Transverse colon (tissue), 4 donors: ENCODE measurements around the gene PODXL. TPM values are rescaled to one million over a fixed set of nuclear protein-coding genes. Genes with fewer than 3 reads are reported as not detected.

Experiments
- DNase-seq: peaks from one replicate; pipeline ENCODE4 v3.0.0-alpha.2; 2019
- H3K27ac ChIP-seq, 4 donors: fragments of 200-600 bp; sonication (generic); 2 replicates each; pipeline ENCODE4 v1.5.1; 2016 to 2018; ENCODE audit warnings: inconsistent platforms in 4 of 4
- H3K27me3 ChIP-seq: fragments of 200-600 bp; sonication (generic); 2 replicates; pipeline ENCODE4 v1.5.1; 2017; ENCODE audit warnings: inconsistent platforms
- H3K36me3 ChIP-seq, 4 donors: fragments of 200-600 bp; sonication (generic); 2 replicates each; pipeline ENCODE4 v1.5.1; 2017 to 2019; ENCODE audit warnings: inconsistent platforms in 4 of 4
- H3K4me1 ChIP-seq, 4 donors: fragments of 200-600 bp; sonication (generic); 2 replicates each; pipeline ENCODE4 v1.5.1; 2017 to 2020; ENCODE audit warnings: inconsistent platforms in 4 of 4
- H3K4me3 ChIP-seq, 4 donors: fragments of 200-600 bp; sonication (generic); 1 replicate in 1 of 4; 2 replicates in 3 of 4; pipeline versions ENCODE4 v1.5.1 to v1.6.1; 2017 to 2019; ENCODE audit warnings: inconsistent platforms in 4 of 4
- H3K9me3 ChIP-seq, 2 donors: fragments of 200-600 bp; sonication (generic); 2 replicates each; pipeline ENCODE4 v1.5.1; 2017 to 2019; ENCODE audit warnings: inconsistent platforms in 2 of 2
- EP300 ChIP-seq: sonication (generic); formaldehyde crosslinking; IDR thresholded peaks from one replicate; pipeline ENCODE4 v1.6.1; 2017; ENCODE audit warnings: antibody characterized with exemption, low read depth
- POLR2A ChIP-seq: fragments of 450-650 bp; IDR thresholded peaks from one replicate; pipeline ENCODE4 v1.6.1; 2016; ENCODE audit warnings: antibody characterized with exemption, mild to moderate bottlenecking, moderate library complexity
- POLR2AphosphoS5 ChIP-seq, 3 donors: sonication (generic); formaldehyde crosslinking; IDR thresholded peaks; one replicate each; pipeline ENCODE4 v1.6.1; 2016; ENCODE audit warnings: antibody characterized with exemption in 3 of 3
- WGBS, 2 donors: methylation state at CpG; one replicate each; pipeline ENCODE4 v1.1.5; 2018; ENCODE audit warnings: low coverage in 1 of 2; 5-methylcytosine and 5-hydroxymethylcytosine counted together
- in situ Hi-C, 4 donors: fragments of 200-750 bp; cut with MboI; loops; one replicate each; pipeline versions ENCODE4 v1.15.0 to v1.15.1; 2017; ENCODE audit warnings: low sequenced_read_pairs in 3 of 4, low pct_ligation_motif_present in 1 of 4, low pct_unique_long_range_greater_than_20kb in 1 of 4
- intact Hi-C: fragments of 100-400 bp; cut with DNase I; formaldehyde crosslinking; loops from one replicate; pipeline ENCODE4 v1.15.1; 2023; ENCODE audit warnings: low total_unique reads
- total RNA-seq, 4 donors: library from RNA; depleted of rRNA; stranded (reverse); fragments of >200 nt; gene quantifications; one replicate each; pipeline ENCODE4 v1.1.0, GENCODE V29; 2016
- TF ChIP-seq, protein P1 (sequence below), 5 experiments: fragments of 200-600 bp in 3 of 5; fragments of 450-650 bp in 2 of 5; sonication (generic) in 3 of 5; IDR thresholded peaks; 1 replicate in 2 of 5; 2 replicates in 3 of 5; pipeline ENCODE4 v1.5.1; 2016 to 2017; ENCODE audit warnings: antibody characterized with exemption in 5 of 5, inconsistent platforms in 3 of 5, mild to moderate bottlenecking in 2 of 5, moderate library complexity in 1 of 5

PODXL gene
- total RNA-seq, 4 donors from 2014 or later, result 11.7 to 25.8 (median 16.1) TPM

DNA sequence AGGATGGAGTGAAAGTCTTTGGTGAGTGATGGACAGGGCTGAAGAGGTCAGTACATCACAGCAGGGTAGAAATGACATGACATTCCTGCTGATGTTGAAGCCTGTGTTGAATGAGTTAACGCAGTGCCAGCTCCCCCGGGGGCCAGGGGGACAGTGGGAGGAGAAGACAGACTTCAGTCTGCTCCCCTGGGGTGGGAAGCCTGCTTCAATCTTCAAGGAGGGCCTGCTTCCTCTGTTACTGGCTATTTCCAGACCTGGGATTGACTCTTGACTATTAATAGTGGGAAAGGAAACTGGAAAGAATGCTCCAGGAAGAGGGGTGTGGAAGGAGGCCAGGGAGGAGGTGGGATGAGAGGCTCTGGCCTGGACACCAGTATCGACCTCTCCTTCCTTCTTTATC is 27.2 kb downstream of the PODXL start:
- Histone ChIP-seq H3K27ac (peak overlapping the region in 1 of 4 donors; percentile 3), H3K4me1 (peaks cover 0 to 8% (median 3%) of the 10 kb centered on the region in 4 donors), H3K4me3 (no peak overlapping the region), H3K36me3 (no peaks in the 10 kb centered on the region), H3K27me3 (peaks cover 12% of the 10 kb centered on the region), H3K9me3 (no peaks in the 10 kb centered on the region)
- intact Hi-C loops (no loop called here), in situ Hi-C loops (no loop called here)
- TF ChIP-seq EP300, result no peak
- TF ChIP-seq, protein P1, sequence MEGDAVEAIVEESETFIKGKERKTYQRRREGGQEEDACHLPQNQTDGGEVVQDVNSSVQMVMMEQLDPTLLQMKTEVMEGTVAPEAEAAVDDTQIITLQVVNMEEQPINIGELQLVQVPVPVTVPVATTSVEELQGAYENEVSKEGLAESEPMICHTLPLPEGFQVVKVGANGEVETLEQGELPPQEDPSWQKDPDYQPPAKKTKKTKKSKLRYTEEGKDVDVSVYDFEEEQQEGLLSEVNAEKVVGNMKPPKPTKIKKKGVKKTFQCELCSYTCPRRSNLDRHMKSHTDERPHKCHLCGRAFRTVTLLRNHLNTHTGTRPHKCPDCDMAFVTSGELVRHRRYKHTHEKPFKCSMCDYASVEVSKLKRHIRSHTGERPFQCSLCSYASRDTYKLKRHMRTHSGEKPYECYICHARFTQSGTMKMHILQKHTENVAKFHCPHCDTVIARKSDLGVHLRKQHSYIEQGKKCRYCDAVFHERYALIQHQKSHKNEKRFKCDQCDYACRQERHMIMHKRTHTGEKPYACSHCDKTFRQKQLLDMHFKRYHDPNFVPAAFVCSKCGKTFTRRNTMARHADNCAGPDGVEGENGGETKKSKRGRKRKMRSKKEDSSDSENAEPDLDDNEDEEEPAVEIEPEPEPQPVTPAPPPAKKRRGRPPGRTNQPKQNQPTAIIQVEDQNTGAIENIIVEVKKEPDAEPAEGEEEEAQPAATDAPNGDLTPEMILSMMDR (IDR thresholded peaks at IDR 0.05), result no peak
- TF ChIP-seq POLR2AphosphoS5 (IDR thresholded peaks at IDR 0.05), result no peak
- no peak for TF ChIP-seq POLR2A
- DNase-seq, result no peak
- WGBS, 2 donors, result 41 to 54% methylated on average over 3 of the region's 3 CpGs

DNA sequence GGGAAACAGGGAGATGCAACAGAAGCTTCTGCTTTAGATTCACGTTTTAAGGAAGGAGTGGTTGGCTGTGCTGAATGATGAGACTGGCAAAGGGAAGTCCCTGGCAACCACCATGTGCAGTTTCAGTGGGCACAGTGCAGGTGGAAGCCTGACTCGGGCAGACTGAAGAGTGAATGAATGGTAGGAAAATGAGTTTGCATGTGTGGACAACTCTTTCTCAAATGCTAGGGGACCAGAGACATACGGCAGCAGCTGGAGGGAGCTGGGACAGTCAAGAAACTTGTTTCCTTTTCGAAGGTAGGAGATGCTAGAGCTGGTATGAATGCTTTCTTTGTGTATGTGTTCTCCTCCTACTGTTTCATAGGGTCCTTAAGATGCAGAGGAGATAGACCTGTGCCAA is 29.0 kb downstream of the PODXL start:
- no peak for DNase-seq
- peaks cover 12% of the 10 kb centered on the region for H3K27me3 ChIP-seq
- TF ChIP-seq EP300, result no peak
- TF ChIP-seq POLR2AphosphoS5 (IDR thresholded peaks at IDR 0.05), result no peak
- no peak for TF ChIP-seq POLR2A
- TF ChIP-seq, protein P1 (IDR thresholded peaks at IDR 0.05), result no peak
- in situ Hi-C loops, result no loop called here
- H3K36me3 ChIP-seq, result no peaks in the 10 kb centered on the region
- intact Hi-C loops, result no loop called here
- peaks cover 6 to 20% (median 11%) of the 10 kb centered on the region in 4 donors for H3K4me1 ChIP-seq
- no peaks in the 10 kb centered on the region for H3K9me3 ChIP-seq
- no peak overlapping the region for H3K27ac ChIP-seq
- WGBS, 2 donors, result 46 to 51% methylated on average over 2 to 4 of the region's 4 CpGs
- no peak overlapping the region for H3K4me3 ChIP-seq

DNA sequence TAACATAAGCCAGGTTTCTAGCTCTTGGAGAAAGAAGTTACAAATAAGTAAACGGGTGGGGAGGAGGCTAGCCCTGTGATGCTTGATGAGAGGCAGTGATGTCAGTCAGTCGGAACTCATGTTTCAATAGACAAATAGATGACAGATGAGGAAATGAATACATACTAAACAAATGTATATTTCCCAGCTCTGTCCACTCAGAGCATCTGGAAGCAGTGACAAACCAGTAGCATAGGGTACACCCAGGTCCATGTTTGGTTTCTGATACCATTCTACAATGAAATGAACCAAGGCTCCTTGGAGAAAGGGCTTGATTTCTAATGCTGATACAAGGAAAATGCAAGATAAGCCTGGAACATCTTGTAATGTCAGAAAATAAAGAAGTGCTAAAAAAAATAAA is 30.6 kb downstream of the PODXL start:
- intact Hi-C loops (no loop called here), in situ Hi-C loops (no loop called here)
- no peak overlapping the region for H3K4me3 ChIP-seq
- TF ChIP-seq POLR2AphosphoS5 (IDR thresholded peaks at IDR 0.05) (no peak), EP300 (no peak), POLR2A (no peak)
- TF ChIP-seq, protein P1 (IDR thresholded peaks at IDR 0.05), result no peak
- no peak overlapping the region for H3K27ac ChIP-seq
- H3K4me1 ChIP-seq, result peaks cover 10 to 33% (median 22%) of the 10 kb centered on the region in 4 donors
- H3K36me3 ChIP-seq, result no peaks in the 10 kb centered on the region
- peaks cover 12% of the 10 kb centered on the region for H3K27me3 ChIP-seq
- H3K9me3 ChIP-seq, result no peaks in the 10 kb centered on the region
- WGBS, 2 donors, result 50 to 51% methylated on average over 2 of the region's 2 CpGs
- no peak for DNase-seq

DNA sequence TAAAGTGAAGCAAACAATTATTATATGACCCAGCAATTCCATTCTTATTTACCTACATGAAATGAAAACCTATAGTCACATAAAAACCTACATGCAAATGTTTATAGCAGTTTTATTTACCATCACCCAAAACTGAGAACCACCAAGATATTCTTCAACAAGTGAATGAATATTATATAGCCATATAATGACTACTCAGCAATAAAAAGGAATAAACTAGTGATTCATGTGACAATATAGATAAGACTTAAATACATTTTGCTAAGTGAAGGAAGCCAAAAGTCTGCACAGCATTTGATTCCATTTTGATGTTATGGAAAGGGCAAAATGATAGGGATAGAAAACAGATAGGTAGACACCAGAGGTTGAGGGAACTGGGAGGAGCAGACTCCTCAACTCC is 31.7 kb downstream of the PODXL start:
- Histone ChIP-seq H3K9me3 (no peaks in the 10 kb centered on the region), H3K27ac (peak overlapping the region in 1 of 4 donors; percentile 41), H3K4me1 (peaks cover 10 to 33% (median 22%) of the 10 kb centered on the region in 4 donors), H3K36me3 (no peaks in the 10 kb centered on the region), H3K4me3 (no peak overlapping the region), H3K27me3 (peaks cover 12% of the 10 kb centered on the region)
- no peak for DNase-seq
- no peak for TF ChIP-seq POLR2AphosphoS5 (IDR thresholded peaks at IDR 0.05)
- no peak for TF ChIP-seq EP300
- TF ChIP-seq, protein P1 (IDR thresholded peaks at IDR 0.05), result no peak
- no peak for TF ChIP-seq POLR2A
- in situ Hi-C loops, result no loop called here
- intact Hi-C loops, result no loop called here
